SK-N-SH (cell line): ENCODE data around the gene RNF11. TPM values are rescaled to one million over a fixed set of nuclear protein-coding genes. Genes with fewer than 3 reads are reported as not detected.

Source experiments
- CTCF ChIA-PET: fragments of 300-600, 350-600 bp; formaldehyde crosslinking; extraction: SDS; loops from one replicate; lab custom pipeline; 2021; lab: Yijun Ruan, JAX
- POLR2A ChIA-PET: fragments of 350-600 bp; sonication (Branson Sonifier 250); formaldehyde crosslinking; extraction: SDS; loops from one replicate; lab custom pipeline; 2020; ENCODE audit warnings: antibody characterized with exemption, inconsistent platforms; lab: Yijun Ruan, JAX
- DNase-seq: peaks from one replicate; pipeline ENCODE4 v3.0.0; 2012
- H2AFZ ChIP-seq: fragments of 200-600 bp; sonication (generic); 2 replicates; pipeline ENCODE4 v1.8.1; 2016; ENCODE audit warnings: antibody characterized with exemption, mild to moderate bottlenecking, low read depth
- H3F3A ChIP-seq: fragments of 200-600 bp; sonication (generic); replicated peaks from 2 replicates; pipeline ENCODE3; 2016; ENCODE audit warnings: antibody characterized with exemption, mild to moderate bottlenecking; ENCODE audit not compliant: insufficient read depth
- H3K27ac ChIP-seq, 2 experiments: fragments of 200-500 bp in 1 of 2; fragments of 200-600 bp in 1 of 2; sonication (Bioruptor generic) in 1 of 2; sonication (generic), shearing (Covaris generic) in 1 of 2; 2 replicates each; pipeline versions ENCODE4 v1.5.1 to v1.6.1; 2014 to 2016; ENCODE audit warnings: low read depth in 2 of 2, inconsistent platforms in 1 of 2, low read length in 1 of 2, mild to moderate bottlenecking in 1 of 2, mixed read lengths in 1 of 2
- H3K27me3 ChIP-seq: fragments of 200-600 bp; sonication (generic), shearing (Covaris generic); 2 replicates; pipeline ENCODE4 v1.6.1; 2016; ENCODE audit warnings: mixed run types; ENCODE audit not compliant: insufficient read depth
- H3K36me3 ChIP-seq, 2 experiments: fragments of 200-500 bp in 1 of 2; fragments of 200-600 bp in 1 of 2; sonication (Bioruptor generic) in 1 of 2; sonication (generic) in 1 of 2; replicated peaks in 1 of 2; 2 replicates each; pipeline versions ENCODE3 to v1.5.1; 2014 to 2016; ENCODE audit warnings: low read length in 1 of 2, mild to moderate bottlenecking in 1 of 2; ENCODE audit not compliant: insufficient read depth in 2 of 2, control insufficient read depth in 1 of 2
- H3K4me1 ChIP-seq, 2 experiments: fragments of 200-500 bp in 1 of 2; fragments of 200-600 bp in 1 of 2; sonication (Bioruptor generic) in 1 of 2; sonication (generic), shearing (Covaris generic) in 1 of 2; 2 replicates each; pipeline versions ENCODE4 v1.5.1 to v1.6.1; 2014 to 2016; ENCODE audit warnings: low read depth in 1 of 2, low read length in 1 of 2, mixed run types in 1 of 2; ENCODE audit not compliant: insufficient read depth in 2 of 2, control insufficient read depth in 1 of 2
- H3K4me2 ChIP-seq: fragments of 200-600 bp; sonication (generic), shearing (Covaris generic); 2 replicates; pipeline ENCODE4 v1.6.1; 2017; ENCODE audit warnings: mixed run types
- H3K4me3 ChIP-seq, 2 experiments: fragments of 200-500 bp in 1 of 2; fragments of 200-600 bp in 1 of 2; sonication (Bioruptor generic) in 1 of 2; sonication (generic), shearing (Covaris generic) in 1 of 2; 2 replicates each; pipeline versions ENCODE4 v1.5.1 to v1.8.1; 2014 to 2016; ENCODE audit warnings: low read depth in 2 of 2, inconsistent platforms in 1 of 2, low read length in 1 of 2, mild to moderate bottlenecking in 1 of 2, mixed read lengths in 1 of 2, moderate library complexity in 1 of 2
- H3K79me2 ChIP-seq: fragments of 200-600 bp; sonication (generic); 2 replicates; pipeline ENCODE4 v1.8.1; 2017; ENCODE audit warnings: mild to moderate bottlenecking; ENCODE audit not compliant: insufficient read depth
- H3K9ac ChIP-seq: fragments of 200-600 bp; sonication (generic); 2 replicates; pipeline ENCODE4 v1.6.1; 2017; ENCODE audit warnings: mixed run types
- H3K9me2 ChIP-seq: fragments of 200-600 bp; sonication (generic); 2 replicates; pipeline ENCODE4 v1.6.1; 2017; ENCODE audit warnings: mixed run types
- H3K9me3 ChIP-seq: fragments of 200-600 bp; sonication (generic); 2 replicates; pipeline ENCODE4 v1.6.1; 2017; ENCODE audit warnings: mixed run types, mild to moderate bottlenecking, moderate library complexity
- H4K20me1 ChIP-seq: fragments of 200-600 bp; sonication (generic); 2 replicates; pipeline ENCODE4 v1.6.1; 2017; ENCODE audit warnings: mild to moderate bottlenecking, mixed run types; ENCODE audit not compliant: insufficient read depth
- ELF1 ChIP-seq: IDR thresholded peaks from 2 replicates; pipeline ENCODE4 v1.4.0; 2012
- EP300 ChIP-seq, 2 experiments: IDR thresholded peaks; 2 replicates each; pipeline versions ENCODE4 v1.4.0 to v1.6.1; 2012; ENCODE audit warnings: borderline replicate concordance in 1 of 2, low read depth in 1 of 2, low read length in 1 of 2
- FOSL2 ChIP-seq: IDR thresholded peaks from 2 replicates; pipeline ENCODE4 v1.4.0; 2012; ENCODE audit warnings: low read depth, mild to moderate bottlenecking, moderate library complexity, borderline replicate concordance
- FOXJ3 ChIP-seq: sonication (generic); formaldehyde crosslinking; IDR thresholded peaks from 2 replicates; pipeline ENCODE4 v1.5.1; 2020; ENCODE audit warnings: mild to moderate bottlenecking, missing genetic modification reagents
- GABPA ChIP-seq: IDR thresholded peaks from 2 replicates; pipeline ENCODE4 v1.4.0; 2012; ENCODE audit warnings: low read depth, mild to moderate bottlenecking
- JUND ChIP-seq: IDR thresholded peaks from 2 replicates; pipeline ENCODE4 v1.4.0; 2012
- MEF2A ChIP-seq: IDR thresholded peaks from 2 replicates; pipeline ENCODE4 v1.4.0; 2012; ENCODE audit warnings: low read depth, borderline replicate concordance
- MXI1 ChIP-seq: IDR thresholded peaks from 2 replicates; pipeline ENCODE4 v1.6.1; 2012; ENCODE audit warnings: mild to moderate bottlenecking, low read depth, low read length, improper control_type of control experiment
- NFIC ChIP-seq: IDR thresholded peaks from 2 replicates; pipeline ENCODE4 v1.4.0; 2012; ENCODE audit warnings: borderline replicate concordance
- NRF1 ChIP-seq: IDR thresholded peaks from 2 replicates; pipeline ENCODE4 v1.6.1; 2012; ENCODE audit warnings: low read depth, mild to moderate bottlenecking, low read length
- RAD21 ChIP-seq: IDR thresholded peaks from 2 replicates; pipeline ENCODE4 v1.6.1; 2012; ENCODE audit warnings: mild to moderate bottlenecking, low read length
- RXRA ChIP-seq: IDR thresholded peaks from 2 replicates; pipeline ENCODE4 v1.4.0; 2012; ENCODE audit warnings: low read depth, mild to moderate bottlenecking, borderline replicate concordance
- SIN3A ChIP-seq: IDR thresholded peaks from 2 replicates; pipeline ENCODE4 v1.6.1; 2012; ENCODE audit warnings: low read depth, mild to moderate bottlenecking, low read length, moderate library complexity, borderline replicate concordance
- SMC3 ChIP-seq: IDR thresholded peaks from 2 replicates; pipeline ENCODE4 v1.6.1; 2012; ENCODE audit warnings: low read depth, low read length, improper control_type of control experiment
- YY1 ChIP-seq: IDR thresholded peaks from 2 replicates; pipeline ENCODE4 v1.4.0; 2012; ENCODE audit warnings: low read depth, mild to moderate bottlenecking
- WGBS: methylation state at CpG from one replicate; pipeline ENCODE4 v1.1.6; 2017; ENCODE audit warnings: low lambda C conversion rate; 5-methylcytosine and 5-hydroxymethylcytosine counted together
- polyA plus RNA-seq, 3 experiments: library from polyadenylated mRNA; depleted of rRNA; stranded (reverse); fragments of >200 nt; gene quantifications; 2 replicates each; pipeline ENCODE4 v1.2.3, GENCODE V29; 2012
- TF ChIP-seq, protein P1 (sequence below): IDR thresholded peaks from 2 replicates; pipeline ENCODE4 v1.4.0; 2012; ENCODE audit warnings: low read depth, borderline replicate concordance
- TF ChIP-seq, protein P2 (sequence below): IDR thresholded peaks from 2 replicates; pipeline ENCODE4 v1.4.0; 2012; ENCODE audit warnings: low read depth
- TF ChIP-seq, protein P3 (sequence below): fragments of 200-600 bp; sonication (generic); IDR thresholded peaks from 2 replicates; pipeline ENCODE4 v1.6.1; 2017; ENCODE audit warnings: antibody characterized with exemption, mild to moderate bottlenecking, moderate library complexity

Gene RNF11
- polyA plus RNA-seq, 1 of the 3 experiments (the other 2 are of a cell fraction): 62.5 TPM

DNA sequence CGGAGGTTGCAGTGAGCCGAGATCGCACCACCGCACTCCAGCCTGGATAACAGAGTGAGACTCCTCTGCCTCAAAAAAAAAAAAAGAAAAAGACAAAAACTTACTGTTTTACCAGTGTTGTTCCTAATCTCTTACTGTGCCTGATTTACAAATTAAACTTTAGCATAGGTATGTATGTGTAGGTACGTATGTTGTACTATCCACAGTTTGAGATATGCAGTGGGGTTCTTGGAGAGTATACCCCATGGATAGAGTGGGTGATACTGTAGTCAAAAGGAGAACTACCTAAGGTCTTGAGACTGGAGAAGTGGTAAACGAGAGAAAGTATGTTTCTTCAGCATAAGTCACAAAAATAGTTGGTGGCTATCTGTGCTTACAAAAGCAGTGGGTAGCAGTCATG lies 38.6 kb downstream of the RNF11 start:
- H3K9me3 ChIP-seq: no peaks in the 10 kb centered on the region
- no peak overlapping the region for H2AFZ ChIP-seq
- WGBS: 95% methylated on average over 6 of the region's 6 CpGs
- no peak overlapping the region for H3K27ac ChIP-seq
- H4K20me1 ChIP-seq: no peaks in the 10 kb centered on the region
- no peak overlapping the region for H3K4me3 ChIP-seq
- no peaks in the 10 kb centered on the region for H3K9me2 ChIP-seq
- H3K4me1 ChIP-seq: 0 out of 4 replicates have a peak, but pooled peaks cover 0 to 4% of the 10 kb centered on the region in 2 experiments
- H3F3A ChIP-seq: peaks cover 8% of the 10 kb centered on the region
- peaks cover 19% of the 10 kb centered on the region; the same call in 1 of the 2 replicates for H3K79me2 ChIP-seq
- no peak for DNase-seq
- POLR2A ChIA-PET: no interaction called here
- no peak for TF ChIP-seq JUND
- TF ChIP-seq, protein P1, sequence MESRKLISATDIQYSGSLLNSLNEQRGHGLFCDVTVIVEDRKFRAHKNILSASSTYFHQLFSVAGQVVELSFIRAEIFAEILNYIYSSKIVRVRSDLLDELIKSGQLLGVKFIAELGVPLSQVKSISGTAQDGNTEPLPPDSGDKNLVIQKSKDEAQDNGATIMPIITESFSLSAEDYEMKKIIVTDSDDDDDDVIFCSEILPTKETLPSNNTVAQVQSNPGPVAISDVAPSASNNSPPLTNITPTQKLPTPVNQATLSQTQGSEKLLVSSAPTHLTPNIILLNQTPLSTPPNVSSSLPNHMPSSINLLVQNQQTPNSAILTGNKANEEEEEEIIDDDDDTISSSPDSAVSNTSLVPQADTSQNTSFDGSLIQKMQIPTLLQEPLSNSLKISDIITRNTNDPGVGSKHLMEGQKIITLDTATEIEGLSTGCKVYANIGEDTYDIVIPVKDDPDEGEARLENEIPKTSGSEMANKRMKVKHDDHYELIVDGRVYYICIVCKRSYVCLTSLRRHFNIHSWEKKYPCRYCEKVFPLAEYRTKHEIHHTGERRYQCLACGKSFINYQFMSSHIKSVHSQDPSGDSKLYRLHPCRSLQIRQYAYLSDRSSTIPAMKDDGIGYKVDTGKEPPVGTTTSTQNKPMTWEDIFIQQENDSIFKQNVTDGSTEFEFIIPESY: no peak
- no peak for TF ChIP-seq MEF2A
- no peak for TF ChIP-seq FOSL2
- TF ChIP-seq RXRA: no peak
- TF ChIP-seq, protein P2, sequence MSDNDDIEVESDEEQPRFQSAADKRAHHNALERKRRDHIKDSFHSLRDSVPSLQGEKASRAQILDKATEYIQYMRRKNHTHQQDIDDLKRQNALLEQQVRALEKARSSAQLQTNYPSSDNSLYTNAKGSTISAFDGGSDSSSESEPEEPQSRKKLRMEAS: no peak
- no peak for TF ChIP-seq NFIC
- TF ChIP-seq NRF1: no peak
- TF ChIP-seq GABPA: no peak
- TF ChIP-seq EP300 (IDR thresholded peaks at IDR 0.05; ENCODE audit: borderline replicate concordance in 1 of 2, low read depth in 1 of 2, low read length in 1 of 2): no peak
- TF ChIP-seq, protein P3, sequence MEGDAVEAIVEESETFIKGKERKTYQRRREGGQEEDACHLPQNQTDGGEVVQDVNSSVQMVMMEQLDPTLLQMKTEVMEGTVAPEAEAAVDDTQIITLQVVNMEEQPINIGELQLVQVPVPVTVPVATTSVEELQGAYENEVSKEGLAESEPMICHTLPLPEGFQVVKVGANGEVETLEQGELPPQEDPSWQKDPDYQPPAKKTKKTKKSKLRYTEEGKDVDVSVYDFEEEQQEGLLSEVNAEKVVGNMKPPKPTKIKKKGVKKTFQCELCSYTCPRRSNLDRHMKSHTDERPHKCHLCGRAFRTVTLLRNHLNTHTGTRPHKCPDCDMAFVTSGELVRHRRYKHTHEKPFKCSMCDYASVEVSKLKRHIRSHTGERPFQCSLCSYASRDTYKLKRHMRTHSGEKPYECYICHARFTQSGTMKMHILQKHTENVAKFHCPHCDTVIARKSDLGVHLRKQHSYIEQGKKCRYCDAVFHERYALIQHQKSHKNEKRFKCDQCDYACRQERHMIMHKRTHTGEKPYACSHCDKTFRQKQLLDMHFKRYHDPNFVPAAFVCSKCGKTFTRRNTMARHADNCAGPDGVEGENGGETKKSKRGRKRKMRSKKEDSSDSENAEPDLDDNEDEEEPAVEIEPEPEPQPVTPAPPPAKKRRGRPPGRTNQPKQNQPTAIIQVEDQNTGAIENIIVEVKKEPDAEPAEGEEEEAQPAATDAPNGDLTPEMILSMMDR: no peak
- no peak for TF ChIP-seq FOXJ3 (CRISPR knock-in tag)
- TF ChIP-seq ELF1: no peak
- no peak for TF ChIP-seq SIN3A
- no peak for TF ChIP-seq MXI1
- TF ChIP-seq SMC3: no peak
- no peak for TF ChIP-seq RAD21
- TF ChIP-seq YY1: no peak
- TF ChIP-seq, all 33 proteins: peak for 0
- peaks cover 24 to 30% of the 10 kb centered on the region in 2 experiments for H3K36me3 ChIP-seq
- no peak overlapping the region for H3K9ac ChIP-seq
- CTCF ChIA-PET: no interaction called here
- no peak overlapping the region for H3K4me2 ChIP-seq
- H3K27me3 ChIP-seq: no peaks in the 10 kb centered on the region
